ENCODE measurements around the gene USP31. TPM values are rescaled to one million over a fixed set of nuclear protein-coding genes. Genes with fewer than 3 reads are reported as not detected.

The USP31 gene
- total RNA-seq, 4 donors from 2014 or later, result 10.0 to 18.2 (median 13.2) TPM

- intact Hi-C loops (cut with DNase I), result no loop called here
- no peaks in the 10 kb centered on the region for H3K27me3 ChIP-seq
- no peak for DNase-seq
- no peaks in the 10 kb centered on the region for H3K9me3 ChIP-seq
- H3K4me1 ChIP-seq, result peaks cover 0 to 4% of the 10 kb centered on the region in 2 donors
- H3K36me3 ChIP-seq, result peaks cover 15 to 25% of the 10 kb centered on the region in 2 donors
- 62 to 70% methylated on average over 8 of the region's 8 CpGs for WGBS, 2 donors
- TF ChIP-seq CTCF (IDR thresholded peaks at IDR 0.05), result no peak
- TF ChIP-seq POLR2A (IDR thresholded peaks at IDR 0.05), result no peak
- H3K4me3 ChIP-seq (replicated peaks in 1 of 3), result no peak overlapping the region
- H3K27ac ChIP-seq, result no peak overlapping the region
Measured at GRCh38 chr16:23071196-23072083, 77.8 kb downstream of the USP31 start.

- 95 to 99% methylated on average over 6 of the region's 6 CpGs for WGBS, 2 donors
- Histone ChIP-seq H3K4me1 (peaks cover 0 to 4% of the 10 kb centered on the region in 2 donors), H3K9me3 (no peaks in the 10 kb centered on the region), H3K36me3 (peaks cover 15 to 25% of the 10 kb centered on the region in 2 donors), H3K27ac (no peak overlapping the region), H3K4me3 (replicated peaks in 1 of 3) (no peak overlapping the region), H3K27me3 (no peaks in the 10 kb centered on the region)
- DNase-seq, result no peak
- intact Hi-C loops (cut with DNase I), result no loop called here
- no peak for TF ChIP-seq POLR2A (IDR thresholded peaks at IDR 0.05)
- no peak for TF ChIP-seq CTCF (IDR thresholded peaks at IDR 0.05)
Measured at GRCh38 chr16:23069844-23070243, 79.4 kb downstream of the USP31 start.

GRCh38 chr16:23068079-23068736, 81.0 kb downstream of the USP31 start:
- Histone ChIP-seq H3K9me3 (no peaks in the 10 kb centered on the region), H3K36me3 (peaks cover 15 to 25% of the 10 kb centered on the region in 2 donors), H3K27ac (no peak overlapping the region), H3K4me1 (peaks cover 0 to 4% of the 10 kb centered on the region in 2 donors), H3K27me3 (no peaks in the 10 kb centered on the region), H3K4me3 (replicated peaks in 1 of 3) (no peak overlapping the region)
- DNase-seq, result no peak
- WGBS, 2 donors, result 95% methylated on average over 14 to 20 of the region's 20 CpGs
- intact Hi-C loops (cut with DNase I), result no loop called here
- TF ChIP-seq CTCF (IDR thresholded peaks at IDR 0.05), result no peak
- no peak for TF ChIP-seq POLR2A (IDR thresholded peaks at IDR 0.05)

GRCh38 chr16:23066676-23067075, 82.6 kb downstream of the USP31 start:
- TF ChIP-seq CTCF (IDR thresholded peaks at IDR 0.05) (no peak), POLR2A (IDR thresholded peaks at IDR 0.05) (no peak)
- no peak overlapping the region for H3K4me3 ChIP-seq (replicated peaks in 1 of 3)
- 63 to 64% methylated on average over 3 of the region's 3 CpGs for WGBS, 2 donors
- intact Hi-C loops (cut with DNase I), result no loop called here
- peaks cover 15 to 25% of the 10 kb centered on the region in 2 donors for H3K36me3 ChIP-seq
- no peak for DNase-seq
- peaks cover 0 to under 1% of the 10 kb centered on the region in 2 donors for H3K4me1 ChIP-seq
- no peaks in the 10 kb centered on the region for H3K27me3 ChIP-seq
- H3K27ac ChIP-seq, result no peak overlapping the region
- H3K9me3 ChIP-seq, result no peaks in the 10 kb centered on the region

- H3K27me3 ChIP-seq, result no peaks in the 10 kb centered on the region
- H3K4me3 ChIP-seq (replicated peaks in 1 of 3), result no peak overlapping the region
- WGBS, 2 donors, result 72 to 83% methylated on average over 9 of the region's 9 CpGs
- intact Hi-C loops (cut with DNase I), result no loop called here
- no peaks in the 10 kb centered on the region for H3K9me3 ChIP-seq
- no peak for DNase-seq
- no peaks in the 10 kb centered on the region for H3K4me1 ChIP-seq
- peaks cover 15 to 22% of the 10 kb centered on the region in 2 donors for H3K36me3 ChIP-seq
- no peak overlapping the region for H3K27ac ChIP-seq
- no peak for TF ChIP-seq CTCF (IDR thresholded peaks at IDR 0.05)
- TF ChIP-seq POLR2A (IDR thresholded peaks at IDR 0.05), result no peak
Measured at GRCh38 chr16:23064639-23065038, 84.6 kb downstream of the USP31 start.

Data from thyroid gland (tissue), 4 donors.